GM23338 (cell line): ENCODE data around the gene ZFP36. TPM values are rescaled to one million over a fixed set of nuclear protein-coding genes. Genes with fewer than 3 reads are reported as not detected.
A peak's percentile ranks its signal among the peaks of the same experiment; 100 is the strongest.

ENCODE experiments used
- ATAC-seq: fragments of 200-7000 bp; cut with Tn5 transposase; 3 replicates; pipeline ENCODE4 v1.9.1; 2020
- DNase-seq: peaks from one replicate; pipeline ENCODE4 v3.0.0-alpha.2; 2015; ENCODE audit warnings: low spot score
- H2AFZ ChIP-seq: fragments of 200-600 bp; sonication (generic); 2 replicates; pipeline ENCODE4 v1.8.0; 2016; ENCODE audit warnings: antibody characterized with exemption, mild to moderate bottlenecking, moderate library complexity
- H3F3A ChIP-seq: fragments of 200-600 bp; sonication (generic); replicated peaks from 2 replicates; pipeline ENCODE4 v1.8.0; 2017; ENCODE audit warnings: antibody characterized with exemption, mixed run types, low read depth
- H3K27ac ChIP-seq: fragments of 200-600 bp; sonication (generic); 2 replicates; pipeline ENCODE4 v1.6.1; 2016; ENCODE audit warnings: low read depth
- H3K27me3 ChIP-seq: fragments of 200-600 bp; sonication (generic); 2 replicates; pipeline ENCODE4 v1.8.0; 2016; ENCODE audit warnings: mild to moderate bottlenecking, mixed run types, moderate library complexity; ENCODE audit not compliant: insufficient read depth
- H3K36me3 ChIP-seq: fragments of 200-600 bp; sonication (generic); 2 replicates; pipeline ENCODE4 v1.8.0; 2016; ENCODE audit warnings: mild to moderate bottlenecking; ENCODE audit not compliant: insufficient read depth
- H3K4me1 ChIP-seq: fragments of 200-600 bp; sonication (generic); 2 replicates; pipeline ENCODE4 v1.8.0; 2016; ENCODE audit warnings: mild to moderate bottlenecking, moderate library complexity; ENCODE audit not compliant: insufficient read depth
- H3K4me2 ChIP-seq: fragments of 200-600 bp; sonication (generic); 2 replicates; pipeline ENCODE4 v1.7.1; 2017; ENCODE audit warnings: mixed run types
- H3K4me3 ChIP-seq: fragments of 200-600 bp; sonication (generic); 2 replicates; pipeline ENCODE4 v1.6.1; 2016; ENCODE audit warnings: mixed run types
- H3K79me2 ChIP-seq: fragments of 200-600 bp; sonication (generic); replicated peaks from 2 replicates; pipeline ENCODE4 v1.8.0; 2017; ENCODE audit warnings: mild to moderate bottlenecking; ENCODE audit not compliant: insufficient read depth
- H3K9me2 ChIP-seq: fragments of 200-600 bp; sonication (generic); 2 replicates; pipeline ENCODE4 v1.8.0; 2017; ENCODE audit not compliant: insufficient read depth
- H4K20me1 ChIP-seq: fragments of 200-600 bp; sonication (generic); replicated peaks from 2 replicates; pipeline ENCODE4 v1.8.0; 2017; ENCODE audit warnings: mild to moderate bottlenecking; ENCODE audit not compliant: insufficient read depth
- H3K27ac Mint-ChIP-seq: 2 replicates; pipeline ENCODE4 v1.8.0; 2020; ENCODE audit warnings: inconsistent platforms, mild to moderate bottlenecking, moderate library complexity, mixed read lengths
- H3K27me3 Mint-ChIP-seq: 3 replicates; pipeline ENCODE4 v1.8.0; 2022; ENCODE audit warnings: low read depth, mild to moderate bottlenecking, moderate library complexity, mixed read lengths, inconsistent platforms; ENCODE audit not compliant: insufficient read depth, poor library complexity
- H3K36me3 Mint-ChIP-seq: 3 replicates; pipeline ENCODE4 v1.8.0; 2021; ENCODE audit warnings: low read depth, mild to moderate bottlenecking, inconsistent platforms, moderate library complexity, mixed read lengths
- H3K4me1 Mint-ChIP-seq: 3 replicates; pipeline ENCODE4 v1.8.0; 2020; ENCODE audit warnings: mild to moderate bottlenecking, inconsistent platforms, mixed read lengths
- H3K4me3 Mint-ChIP-seq: 3 replicates; pipeline ENCODE4 v1.8.0; 2021; ENCODE audit warnings: moderate library complexity, mild to moderate bottlenecking, inconsistent platforms, mixed read lengths
- H3K9me3 Mint-ChIP-seq: 3 replicates; pipeline ENCODE4 v1.8.0; 2020; ENCODE audit warnings: moderate library complexity, mild to moderate bottlenecking, inconsistent platforms, mixed read lengths
- CREB1 ChIP-seq: fragments of 250-450 bp; sonication (Bioruptor Pico); IDR thresholded peaks from 2 replicates; pipeline ENCODE4 v1.5.0; 2020; ENCODE audit warnings: low read depth, mild to moderate bottlenecking, moderate library complexity
- EZH2 ChIP-seq: fragments of 200-600 bp; sonication (generic); IDR thresholded peaks from one replicate; pipeline ENCODE4 v1.8.0; 2017; ENCODE audit warnings: antibody characterized with exemption, mild to moderate bottlenecking, low read depth; ENCODE audit not compliant: unreplicated experiment
- JUNB ChIP-seq: IDR thresholded peaks from one replicate; pipeline ENCODE4 v1.6.1; 2016; ENCODE audit warnings: antibody characterized with exemption; ENCODE audit not compliant: unreplicated experiment
- POLR2AphosphoS5 ChIP-seq: IDR thresholded peaks from 2 replicates; pipeline ENCODE4 v1.6.1; 2016; ENCODE audit warnings: antibody characterized with exemption, low read depth
- ZNF114 ChIP-seq: fragments of 250-450 bp; sonication (Bioruptor Pico); IDR thresholded peaks from 2 replicates; pipeline ENCODE4 v1.5.0; 2020; ENCODE audit warnings: mild to moderate bottlenecking, moderate library complexity
- ZNF331 ChIP-seq: fragments of 250-450 bp; sonication (Bioruptor Pico); IDR thresholded peaks from 2 replicates; pipeline ENCODE4 v1.5.0; 2020; ENCODE audit warnings: low read depth, mild to moderate bottlenecking, moderate library complexity
- polyA plus RNA-seq: library from polyadenylated mRNA; unstranded; fragments of >200 nt; fragmentation: Nextera tagmentation; extraction: Ambion mirVana; gene quantifications from 2 replicates; pipeline ENCODE4 v1.2.1, GENCODE V29; 2016
- total RNA-seq: library from RNA; depleted of rRNA; stranded (reverse); fragments of >200 nt; shearing (Covaris generic); gene quantifications from 2 replicates; pipeline ENCODE4 v1.2.3, GENCODE V29; 2014
- TF ChIP-seq, protein P1 (sequence below): fragments of 250-450 bp; sonication (Bioruptor Pico); IDR thresholded peaks from 2 replicates; pipeline ENCODE4 v1.5.0; 2020; ENCODE audit warnings: mild to moderate bottlenecking, moderate library complexity

Gene ZFP36
- total and polyA plus RNA-seq, 2 experiments from 2014 or later = 9.5 to 27.5 TPM

DNA sequence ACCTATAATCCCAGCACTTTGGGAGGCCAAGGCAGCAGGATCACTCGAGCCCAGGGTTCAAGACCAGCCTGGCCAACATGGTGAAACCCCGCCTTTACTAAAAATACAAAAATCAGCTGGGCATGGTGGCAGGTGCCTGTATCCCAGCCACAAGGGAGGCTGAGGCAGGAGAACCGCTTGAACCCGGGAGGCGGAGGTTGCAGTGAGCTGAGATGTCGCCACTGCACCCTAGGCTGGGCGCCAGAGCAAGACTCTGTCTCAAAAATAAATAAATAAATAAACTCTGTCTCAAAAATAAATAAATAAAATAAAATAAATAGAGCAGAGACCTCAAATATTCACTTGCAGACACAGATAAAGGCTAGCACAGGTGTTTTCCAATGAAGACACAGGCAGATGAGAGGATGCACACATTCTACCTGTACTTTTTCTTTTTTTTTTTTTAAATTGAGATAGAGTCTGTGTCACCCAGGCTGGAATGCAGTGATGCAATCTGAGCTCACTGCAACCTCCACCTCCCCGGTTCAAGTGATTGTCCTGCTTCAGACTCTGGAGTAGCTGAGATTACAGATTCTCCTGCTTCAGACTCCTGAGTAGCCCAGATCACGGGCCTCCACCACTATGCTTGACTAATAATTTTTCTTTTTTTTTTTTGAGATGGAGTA, 31.8 kb downstream of the ZFP36 start (continued):
- TF ChIP-seq, protein P1, sequence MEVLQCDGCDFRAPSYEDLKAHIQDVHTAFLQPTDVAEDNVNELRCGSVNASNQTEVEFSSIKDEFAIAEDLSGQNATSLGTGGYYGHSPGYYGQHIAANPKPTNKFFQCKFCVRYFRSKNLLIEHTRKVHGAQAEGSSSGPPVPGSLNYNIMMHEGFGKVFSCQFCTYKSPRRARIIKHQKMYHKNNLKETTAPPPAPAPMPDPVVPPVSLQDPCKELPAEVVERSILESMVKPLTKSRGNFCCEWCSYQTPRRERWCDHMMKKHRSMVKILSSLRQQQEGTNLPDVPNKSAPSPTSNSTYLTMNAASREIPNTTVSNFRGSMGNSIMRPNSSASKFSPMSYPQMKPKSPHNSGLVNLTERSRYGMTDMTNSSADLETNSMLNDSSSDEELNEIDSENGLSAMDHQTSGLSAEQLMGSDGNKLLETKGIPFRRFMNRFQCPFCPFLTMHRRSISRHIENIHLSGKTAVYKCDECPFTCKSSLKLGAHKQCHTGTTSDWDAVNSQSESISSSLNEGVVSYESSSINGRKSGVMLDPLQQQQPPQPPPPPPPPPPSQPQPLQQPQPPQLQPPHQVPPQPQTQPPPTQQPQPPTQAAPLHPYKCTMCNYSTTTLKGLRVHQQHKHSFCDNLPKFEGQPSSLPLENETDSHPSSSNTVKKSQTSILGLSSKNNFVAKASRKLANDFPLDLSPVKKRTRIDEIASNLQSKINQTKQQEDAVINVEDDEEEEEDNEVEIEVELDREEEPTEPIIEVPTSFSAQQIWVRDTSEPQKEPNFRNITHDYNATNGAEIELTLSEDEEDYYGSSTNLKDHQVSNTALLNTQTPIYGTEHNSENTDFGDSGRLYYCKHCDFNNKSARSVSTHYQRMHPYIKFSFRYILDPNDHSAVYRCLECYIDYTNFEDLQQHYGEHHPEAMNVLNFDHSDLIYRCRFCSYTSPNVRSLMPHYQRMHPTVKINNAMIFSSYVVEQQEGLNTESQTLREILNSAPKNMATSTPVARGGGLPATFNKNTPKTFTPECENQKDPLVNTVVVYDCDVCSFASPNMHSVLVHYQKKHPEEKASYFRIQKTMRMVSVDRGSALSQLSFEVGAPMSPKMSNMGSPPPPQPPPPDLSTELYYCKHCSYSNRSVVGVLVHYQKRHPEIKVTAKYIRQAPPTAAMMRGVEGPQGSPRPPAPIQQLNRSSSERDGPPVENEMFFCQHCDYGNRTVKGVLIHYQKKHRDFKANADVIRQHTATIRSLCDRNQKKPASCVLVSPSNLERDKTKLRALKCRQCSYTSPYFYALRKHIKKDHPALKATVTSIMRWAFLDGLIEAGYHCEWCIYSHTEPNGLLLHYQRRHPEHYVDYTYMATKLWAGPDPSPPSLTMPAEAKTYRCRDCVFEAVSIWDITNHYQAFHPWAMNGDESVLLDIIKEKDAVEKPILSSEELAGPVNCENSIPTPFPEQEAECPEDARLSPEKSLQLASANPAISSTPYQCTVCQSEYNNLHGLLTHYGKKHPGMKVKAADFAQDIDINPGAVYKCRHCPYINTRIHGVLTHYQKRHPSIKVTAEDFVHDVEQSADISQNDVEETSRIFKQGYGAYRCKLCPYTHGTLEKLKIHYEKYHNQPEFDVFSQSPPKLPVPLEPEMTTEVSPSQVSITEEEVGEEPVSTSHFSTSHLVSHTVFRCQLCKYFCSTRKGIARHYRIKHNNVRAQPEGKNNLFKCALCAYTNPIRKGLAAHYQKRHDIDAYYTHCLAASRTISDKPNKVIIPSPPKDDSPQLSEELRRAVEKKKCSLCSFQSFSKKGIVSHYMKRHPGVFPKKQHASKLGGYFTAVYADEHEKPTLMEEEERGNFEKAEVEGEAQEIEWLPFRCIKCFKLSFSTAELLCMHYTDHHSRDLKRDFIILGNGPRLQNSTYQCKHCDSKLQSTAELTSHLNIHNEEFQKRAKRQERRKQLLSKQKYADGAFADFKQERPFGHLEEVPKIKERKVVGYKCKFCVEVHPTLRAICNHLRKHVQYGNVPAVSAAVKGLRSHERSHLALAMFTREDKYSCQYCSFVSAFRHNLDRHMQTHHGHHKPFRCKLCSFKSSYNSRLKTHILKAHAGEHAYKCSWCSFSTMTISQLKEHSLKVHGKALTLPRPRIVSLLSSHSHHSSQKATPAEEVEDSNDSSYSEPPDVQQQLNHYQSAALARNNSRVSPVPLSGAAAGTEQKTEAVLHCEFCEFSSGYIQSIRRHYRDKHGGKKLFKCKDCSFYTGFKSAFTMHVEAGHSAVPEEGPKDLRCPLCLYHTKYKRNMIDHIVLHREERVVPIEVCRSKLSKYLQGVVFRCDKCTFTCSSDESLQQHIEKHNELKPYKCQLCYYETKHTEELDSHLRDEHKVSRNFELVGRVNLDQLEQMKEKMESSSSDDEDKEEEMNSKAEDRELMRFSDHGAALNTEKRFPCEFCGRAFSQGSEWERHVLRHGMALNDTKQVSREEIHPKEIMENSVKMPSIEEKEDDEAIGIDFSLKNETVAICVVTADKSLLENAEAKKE (CRISPR knock-in tag) = no peak
- TF ChIP-seq JUNB = no peak

DNA sequence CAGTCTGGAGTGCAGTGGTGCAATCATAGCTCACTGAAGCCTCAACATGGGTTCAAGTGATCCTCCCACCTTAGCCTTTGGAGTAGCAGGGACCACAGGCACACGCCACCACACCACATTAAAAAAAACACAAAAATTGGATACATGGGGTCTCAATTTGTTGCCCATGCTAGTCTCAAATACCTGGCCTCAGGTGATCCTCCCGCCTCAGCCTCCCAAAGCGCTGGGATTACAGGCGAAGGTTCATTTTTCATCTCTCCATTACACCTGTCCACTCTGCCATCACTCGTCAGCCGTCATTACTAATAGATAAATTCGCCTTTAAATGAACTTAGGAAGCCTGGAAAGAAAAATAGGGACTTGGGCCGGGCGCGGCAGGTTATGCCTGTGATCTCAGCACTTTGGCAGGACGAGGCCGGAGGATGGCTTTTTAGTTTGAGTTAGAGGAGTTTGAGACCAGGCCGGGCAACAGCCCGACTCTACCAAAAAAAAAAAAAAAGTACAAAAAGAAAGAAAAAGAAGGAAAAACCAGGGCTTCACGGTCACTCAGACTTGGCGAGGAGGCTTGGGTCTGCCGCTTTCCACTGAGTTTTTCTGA, 38.0 kb downstream of the ZFP36 start:
- Histone ChIP-seq H3K4me1 (peaks cover 4% of the 10 kb centered on the region; the same call in 1 of the 2 replicates), H3K27ac (peak overlapping the region; percentile 94), H3K27me3 (no peaks in the 10 kb centered on the region), H3F3A (peaks cover 4% of the 10 kb centered on the region; the same call in 1 of the 2 replicates), H3K9me2 (no peaks in the 10 kb centered on the region), H4K20me1 (peaks cover 14% of the 10 kb centered on the region; the same call in 1 of the 2 replicates), H3K4me3 (peak overlapping the region; percentile 76), H3K36me3 (no peaks in the 10 kb centered on the region; the same call in 1 of the 2 replicates), H2AFZ (no peak overlapping the region), H3K79me2 (peaks cover 49% of the 10 kb centered on the region), H3K4me2 (peak overlapping the region; percentile 79)
- H3K4me3 Mint-ChIP-seq = peak overlapping the region; percentile 94
- TF ChIP-seq EZH2 (no peak), JUNB (no peak), CREB1 (CRISPR knock-in tag) (no peak), ZNF331 (CRISPR knock-in tag) (no peak), POLR2AphosphoS5 (no peak), ZNF114 (CRISPR knock-in tag) (no peak)
- H3K9me3 Mint-ChIP-seq = peaks cover 4% of the 10 kb centered on the region; the same call in 1 of the 3 replicates
- no peak for ATAC-seq
- H3K36me3 Mint-ChIP-seq = peaks cover 27% of the 10 kb centered on the region
- H3K27ac Mint-ChIP-seq = peak overlapping the region; percentile 96
- peaks cover 15% of the 10 kb centered on the region for H3K4me1 Mint-ChIP-seq
- peaks cover 18% of the 10 kb centered on the region for H3K27me3 Mint-ChIP-seq
- DNase-seq = peak; percentile 44
